IMR-90 (cell line): Measurements from ENCODE around the gene S1PR3. TPM values are rescaled to one million over a fixed set of nuclear protein-coding genes. Genes with fewer than 3 reads are reported as not detected.

Source experiments
- ATAC-seq: fragments of 200-7000 bp; cut with Tn5 transposase; 2 replicates; pipeline ENCODE4 v1.9.1; 2020; ENCODE audit warnings: low read depth, mild to moderate bottlenecking, moderate library complexity
- BruUV-seq: library from RNA; stranded (reverse); fragments of 400-500 nt; replicated peaks from 2 replicates; lab custom pipeline; 2021; lab: Mats Ljungman, UMichigan
- CTCF ChIA-PET: fragments of 300-600 bp; formaldehyde crosslinking; extraction: SDS; loops from one replicate; lab custom pipeline; 2021; ENCODE audit warnings: antibody characterized with exemption; lab: Yijun Ruan, JAX
- POLR2A ChIA-PET: fragments of 300-600 bp; sonication (Branson Sonifier 250); formaldehyde crosslinking; loops from one replicate; lab custom pipeline; 2022; ENCODE audit warnings: antibody characterized with exemption; ENCODE audit not compliant: unreplicated experiment; lab: Charles Lee
- DNase-seq: peaks from one replicate; pipeline ENCODE4 v3.0.0; 2013
- H2AFZ ChIP-seq: replicated peaks from 2 replicates; pipeline ENCODE3; 2013; ENCODE audit warnings: low read length, mild to moderate bottlenecking; ENCODE audit not compliant: poor library complexity
- H2AK5ac ChIP-seq: 2 replicates; pipeline ENCODE4 v1.6.1; 2013; ENCODE audit warnings: low read depth, low read length, inconsistent platforms
- H2AK9ac ChIP-seq: replicated peaks from 2 replicates; pipeline ENCODE3; 2013; ENCODE audit warnings: mild to moderate bottlenecking, low read depth, low read length, moderate library complexity; ENCODE audit not compliant: poor library complexity
- H2BK120ac ChIP-seq: 2 replicates; pipeline ENCODE4 v1.6.1; 2013; ENCODE audit warnings: low read depth, low read length, inconsistent platforms
- H2BK15ac ChIP-seq: 3 replicates; pipeline ENCODE4 v1.6.1; 2013; ENCODE audit warnings: low read depth, low read length, inconsistent platforms
- H2BK20ac ChIP-seq: 2 replicates; pipeline ENCODE4 v1.6.1; 2013; ENCODE audit warnings: low read depth, mild to moderate bottlenecking, inconsistent platforms, low read length, moderate library complexity
- H2BK5ac ChIP-seq: 2 replicates; pipeline ENCODE4 v1.6.1; 2013; ENCODE audit warnings: mild to moderate bottlenecking, low read depth, low read length, inconsistent platforms; ENCODE audit not compliant: poor library complexity, severe bottlenecking
- H3K14ac ChIP-seq: replicated peaks from 2 replicates; pipeline ENCODE4 v1.6.1; 2013; ENCODE audit warnings: low read depth, low read length, inconsistent platforms
- H3K18ac ChIP-seq: 2 replicates; pipeline ENCODE4 v1.6.1; 2013; ENCODE audit warnings: low read depth, low read length, control low read depth
- H3K23ac ChIP-seq: 2 replicates; pipeline ENCODE4 v1.6.1; 2013; ENCODE audit warnings: low read depth, low read length, inconsistent platforms
- H3K27ac ChIP-seq: 2 replicates; pipeline ENCODE4 v1.5.1; 2013; ENCODE audit warnings: mild to moderate bottlenecking, control low read depth, low read length; ENCODE audit not compliant: insufficient read depth
- H3K27me3 ChIP-seq: 2 replicates; pipeline ENCODE4 v1.6.1; 2013; ENCODE audit warnings: low read length; ENCODE audit not compliant: control insufficient read depth, insufficient read depth
- H3K36me3 ChIP-seq: 2 replicates; pipeline ENCODE4 v1.6.1; 2013; ENCODE audit warnings: low read length, mixed read lengths; ENCODE audit not compliant: control insufficient read depth, insufficient read depth
- H3K4ac ChIP-seq: 2 replicates; pipeline ENCODE4 v1.6.1; 2013; ENCODE audit warnings: low read depth, low read length, inconsistent platforms
- H3K4me1 ChIP-seq: 2 replicates; pipeline ENCODE4 v1.6.1; 2013; ENCODE audit warnings: low read length, mixed read lengths; ENCODE audit not compliant: control insufficient read depth, insufficient read depth
- H3K4me2 ChIP-seq: 2 replicates; pipeline ENCODE4 v1.6.1; 2013; ENCODE audit warnings: low read depth, mild to moderate bottlenecking, control low read depth, low read length, moderate library complexity
- H3K4me3 ChIP-seq: 2 replicates; pipeline ENCODE4 v1.5.1; 2013; ENCODE audit warnings: low read depth, mild to moderate bottlenecking, control low read depth, low read length, moderate library complexity; ENCODE audit not compliant: insufficient read depth
- H3K56ac ChIP-seq: 2 replicates; pipeline ENCODE4 v1.6.1; 2013; ENCODE audit warnings: low read length, inconsistent platforms; ENCODE audit not compliant: insufficient read depth; ENCODE audit errors: extremely low read depth
- H3K79me1 ChIP-seq, 2 experiments: 2 replicates each; pipeline ENCODE4 v1.6.1; 2013; ENCODE audit warnings: low read length in 2 of 2, inconsistent platforms in 1 of 2, low read depth in 1 of 2
- H3K9ac ChIP-seq: 2 replicates; pipeline ENCODE4 v1.6.1; 2013; ENCODE audit warnings: low read depth, low read length, control low read depth
- H3K9me1 ChIP-seq: 2 replicates; pipeline ENCODE4 v1.6.1; 2013; ENCODE audit warnings: low read length, inconsistent platforms; ENCODE audit not compliant: insufficient read depth
- H3K9me3 ChIP-seq: 2 replicates; pipeline ENCODE4 v1.6.1; 2013; ENCODE audit warnings: low read length; ENCODE audit not compliant: control insufficient read depth, insufficient read depth
- H4K20me1 ChIP-seq: 2 replicates; pipeline ENCODE4 v1.6.1; 2013; ENCODE audit warnings: low read length, inconsistent platforms; ENCODE audit not compliant: insufficient read depth
- H4K5ac ChIP-seq: 2 replicates; pipeline ENCODE4 v1.6.1; 2013; ENCODE audit warnings: mild to moderate bottlenecking, low read depth, low read length, control low read depth
- H4K8ac ChIP-seq, 2 experiments: 2 replicates each; pipeline ENCODE4 v1.6.1; 2013; ENCODE audit warnings: low read depth in 2 of 2, low read length in 2 of 2, control low read depth in 1 of 2, inconsistent platforms in 1 of 2
- H4K91ac ChIP-seq: 2 replicates; pipeline ENCODE4 v1.6.1; 2013; ENCODE audit warnings: low read depth, low read length, inconsistent platforms; ENCODE audit not compliant: insufficient read depth
- MAFK ChIP-seq: IDR thresholded peaks from 2 replicates; pipeline ENCODE4 v1.6.1; 2012; ENCODE audit warnings: low read depth, low read length, improper control_type of control experiment
- NFE2L2 ChIP-seq: fragments of 150-350 bp; IDR thresholded peaks from 2 replicates; pipeline ENCODE4 v1.6.1; 2016; ENCODE audit warnings: low read depth, mild to moderate bottlenecking, low read length
- dilution Hi-C: fragments of 300-500 bp; cut with HindIII; formaldehyde crosslinking; loops from one replicate; pipeline ENCODE4 v1.14.3; 2018; ENCODE audit warnings: low sequenced_read_pairs; ENCODE audit not compliant: unreplicated experiment
- in situ Hi-C: fragments of 300-500 bp; cut with MboI; formaldehyde crosslinking; loops from 3 replicates; pipeline ENCODE4 v1.14.3; 2019; ENCODE audit warnings: low sequenced_read_pairs, inconsistent platforms, mixed read lengths
- intact Hi-C: fragments of 100-400 bp; cut with micrococcal nuclease; formaldehyde crosslinking; loops from 2 replicates; pipeline ENCODE4 v1.10.0; 2022
- polyA plus RNA-seq, 3 experiments: library from polyadenylated mRNA; depleted of rRNA; stranded (reverse); fragments of >200 nt; gene quantifications; 2 replicates each; pipeline ENCODE4 v1.2.3, GENCODE V29; 2012; ENCODE audit warnings: low replicate concordance in 1 of 3
- total RNA-seq: library from RNA; depleted of rRNA; stranded (reverse); fragments of >200 nt; gene quantifications from 2 replicates; pipeline ENCODE4 v1.2.3, GENCODE V29; 2012
- TF ChIP-seq, protein P1 (sequence below): fragments of 150-350 bp; IDR thresholded peaks from 2 replicates; pipeline ENCODE4 v1.6.1; 2017; ENCODE audit warnings: mild to moderate bottlenecking, antibody characterized with exemption, low read length, low read depth
- TF ChIP-seq, protein P2 (sequence below): fragments of 150-350 bp; IDR thresholded peaks from 2 replicates; pipeline ENCODE4 v1.6.1; 2016; ENCODE audit warnings: low read depth, mild to moderate bottlenecking, low read length, moderate library complexity, borderline replicate concordance

The S1PR3 gene
- total and polyA plus RNA-seq, 2 of the 4 experiments (the other 2 are of a cell fraction): 28.4 to 28.7 TPM

DNA sequence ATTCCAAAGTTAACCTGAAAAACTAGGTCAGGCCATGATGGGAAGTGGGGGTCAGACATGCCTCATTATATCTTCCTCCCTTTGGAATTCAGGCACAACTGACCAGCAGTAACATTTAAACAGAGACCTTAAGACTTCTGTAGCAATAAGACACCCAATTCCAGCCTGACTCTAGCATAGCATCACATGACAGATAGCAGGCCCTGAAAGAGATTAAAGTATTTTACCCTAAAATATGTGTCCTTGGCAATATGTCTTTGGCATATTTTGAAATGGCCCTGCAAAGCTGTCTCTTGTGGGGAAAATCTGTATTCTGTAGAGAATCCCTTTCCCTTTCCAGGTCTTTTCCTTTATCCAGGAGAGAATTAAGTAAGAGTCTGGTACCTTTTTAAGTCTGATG, 34.3 kb downstream of the S1PR3 start:
- Histone ChIP-seq H3K27ac (no peak overlapping the region), H3K9me1 (peaks cover 20% of the 10 kb centered on the region), H3K4me2 (no peak overlapping the region), H3K27me3 (no peaks in the 10 kb centered on the region), H3K36me3 (peaks cover 2% of the 10 kb centered on the region; the same call in 1 of the 2 replicates), H3K56ac (no peak overlapping the region), H3K23ac (no peak overlapping the region), H2AK9ac (no peak overlapping the region), H4K5ac (no peak overlapping the region), H3K4me1 (peaks cover 26% of the 10 kb centered on the region), H2BK20ac (no peak overlapping the region), H4K8ac (no peak overlapping the region), H3K9ac (no peak overlapping the region), H4K91ac (no peak overlapping the region), H3K4ac (no peak overlapping the region), H3K79me1 (peaks cover 0 to 9% of the 10 kb centered on the region in 2 experiments; a peak in 2 of 4 replicates), H2BK120ac (no peak overlapping the region), H2BK15ac (no peak overlapping the region), H2BK5ac (no peak overlapping the region), H3K4me3 (no peak overlapping the region), H4K20me1 (peaks cover 8% of the 10 kb centered on the region; the same call in 1 of the 2 replicates), H2AK5ac (no peak overlapping the region), H3K9me3 (no peaks in the 10 kb centered on the region; the same call in 1 of the 2 replicates), H3K14ac (no peak overlapping the region), H3K18ac (no peak overlapping the region), H2AFZ (no peak overlapping the region)
- no TSS peak for BruUV-seq
- ATAC-seq (no peak), DNase-seq (no peak)
- in situ Hi-C loops: no loop called here
- intact Hi-C loops: no loop called here
- ChIA-PET CTCF (no interaction called here), POLR2A (no interaction called here)
- dilution Hi-C loops: no loop called here
- TF ChIP-seq MAFK (no peak), NFE2L2 (no peak)
- TF ChIP-seq, protein P1, sequence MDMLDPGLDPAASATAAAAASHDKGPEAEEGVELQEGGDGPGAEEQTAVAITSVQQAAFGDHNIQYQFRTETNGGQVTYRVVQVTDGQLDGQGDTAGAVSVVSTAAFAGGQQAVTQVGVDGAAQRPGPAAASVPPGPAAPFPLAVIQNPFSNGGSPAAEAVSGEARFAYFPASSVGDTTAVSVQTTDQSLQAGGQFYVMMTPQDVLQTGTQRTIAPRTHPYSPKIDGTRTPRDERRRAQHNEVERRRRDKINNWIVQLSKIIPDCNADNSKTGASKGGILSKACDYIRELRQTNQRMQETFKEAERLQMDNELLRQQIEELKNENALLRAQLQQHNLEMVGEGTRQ: no peak
- TF ChIP-seq, protein P2, sequence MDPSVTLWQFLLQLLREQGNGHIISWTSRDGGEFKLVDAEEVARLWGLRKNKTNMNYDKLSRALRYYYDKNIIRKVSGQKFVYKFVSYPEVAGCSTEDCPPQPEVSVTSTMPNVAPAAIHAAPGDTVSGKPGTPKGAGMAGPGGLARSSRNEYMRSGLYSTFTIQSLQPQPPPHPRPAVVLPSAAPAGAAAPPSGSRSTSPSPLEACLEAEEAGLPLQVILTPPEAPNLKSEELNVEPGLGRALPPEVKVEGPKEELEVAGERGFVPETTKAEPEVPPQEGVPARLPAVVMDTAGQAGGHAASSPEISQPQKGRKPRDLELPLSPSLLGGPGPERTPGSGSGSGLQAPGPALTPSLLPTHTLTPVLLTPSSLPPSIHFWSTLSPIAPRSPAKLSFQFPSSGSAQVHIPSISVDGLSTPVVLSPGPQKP: no peak
